AG04449 (cell line): Measurements from ENCODE around the gene STT3B.

Source experiments
- CTCF ChIA-PET: fragments of 350-600 bp; formaldehyde crosslinking; extraction: SDS; loops from one replicate; lab custom pipeline; 2021; ENCODE audit warnings: antibody characterized with exemption; lab: Yijun Ruan, JAX
- POLR2A ChIA-PET: fragments of 400-600, 350-600 bp; formaldehyde crosslinking; extraction: SDS; loops from one replicate; lab custom pipeline; 2020; ENCODE audit warnings: antibody characterized with exemption, inconsistent platforms; lab: Yijun Ruan, JAX
- DNase-seq: peaks from one replicate; pipeline ENCODE4 v3.0.0-alpha.2; 2010; ENCODE audit warnings: low read depth, low spot score
- H3K4me3 ChIP-seq: 2 replicates; pipeline ENCODE4 v1.5.1; 2011; ENCODE audit warnings: low read depth, mild to moderate bottlenecking, control low read depth, low read length
- CTCF ChIP-seq: IDR thresholded peaks from one replicate; pipeline ENCODE4 v1.5.1; 2011; ENCODE audit warnings: mild to moderate bottlenecking, moderate library complexity, low read length, control low read depth, inconsistent platforms; ENCODE audit not compliant: insufficient read depth; ENCODE audit errors: missing control alignments

STT3B gene

DNA sequence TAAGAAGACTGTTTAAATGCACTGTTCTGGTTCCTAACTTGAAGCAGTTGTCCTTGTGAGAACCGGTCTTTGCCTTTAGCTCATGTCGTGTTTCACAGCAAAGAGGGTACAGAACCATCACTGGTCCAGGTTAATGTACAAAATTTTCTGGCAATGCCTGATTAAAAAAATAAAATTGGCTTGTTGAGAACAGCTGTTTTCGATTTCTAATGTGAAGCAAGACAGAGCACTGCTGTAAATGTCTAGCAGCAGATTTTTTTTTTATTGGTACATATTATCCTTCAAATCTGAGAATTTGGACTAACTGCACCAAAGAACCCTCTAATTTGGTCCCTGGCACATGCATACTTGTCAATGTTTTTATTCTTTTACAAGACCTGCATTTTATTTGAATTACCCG is 103.3 kb downstream of the STT3B start:
- TF ChIP-seq CTCF: no peak
- DNase-seq: no peak
- ChIA-PET POLR2A (no interaction called here), CTCF (interaction anchor here (1.0 kb wide), 1 partner anchor 132 kb away, joined by 3 read pairs; no protein-coding TSS in a partner anchor)
- no peak overlapping the region for H3K4me3 ChIP-seq

DNA sequence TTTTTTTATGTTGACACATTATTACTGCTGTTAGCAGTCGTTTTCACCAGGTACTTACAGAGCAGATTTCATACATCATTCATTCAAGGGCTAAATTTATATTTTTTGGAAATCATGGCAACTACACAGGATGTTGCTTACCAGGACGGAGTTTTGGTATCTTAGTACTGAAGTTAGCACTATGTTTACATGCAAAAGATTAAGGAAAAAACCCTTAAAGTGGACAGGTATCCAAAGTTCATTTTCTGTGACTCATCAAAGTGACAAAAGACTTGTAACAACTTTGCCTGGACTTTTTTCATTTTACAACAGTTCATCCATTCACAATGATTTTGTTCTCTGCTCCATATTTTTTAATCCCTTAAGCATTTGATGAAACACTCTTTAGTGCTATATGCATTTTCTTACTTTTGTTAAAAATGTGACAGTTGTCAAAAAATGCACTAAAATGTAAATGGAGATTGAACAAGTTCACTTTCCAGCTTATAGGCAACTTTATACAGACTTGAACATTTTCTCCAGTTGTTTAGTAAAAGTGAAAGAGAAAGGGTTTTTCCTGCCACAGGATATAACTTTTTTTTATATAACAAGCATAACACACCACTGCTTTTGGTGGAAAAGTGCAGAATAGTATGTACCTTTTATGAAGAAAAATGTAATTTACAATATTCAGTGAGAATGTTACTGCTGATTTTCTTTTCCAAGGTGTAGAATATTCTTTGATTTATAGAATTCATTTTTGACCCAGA is 104.1 kb downstream of the STT3B start:
- CTCF ChIA-PET: no interaction called here
- POLR2A ChIA-PET: no interaction called here

DNA sequence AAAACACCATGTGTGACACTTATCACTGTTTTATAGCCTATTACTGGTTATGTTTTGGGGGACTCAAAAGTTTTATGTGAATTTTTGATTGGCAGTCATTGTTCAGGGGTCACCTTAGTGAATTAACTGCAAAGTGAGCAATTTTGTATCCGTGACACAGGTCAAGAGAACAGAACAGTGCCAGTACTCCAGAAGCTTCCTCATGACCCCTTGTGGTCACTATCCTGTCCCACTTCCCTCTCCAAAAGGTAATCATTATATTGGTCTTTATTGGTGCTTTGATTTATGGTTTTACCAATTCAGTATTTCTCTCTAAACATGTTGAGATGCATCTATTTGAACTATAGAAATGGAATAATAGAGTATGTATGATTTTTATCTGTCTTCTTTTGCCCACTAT is 107.1 kb downstream of the STT3B start:
- no peak for DNase-seq
- no peak for TF ChIP-seq CTCF
- H3K4me3 ChIP-seq: no peak overlapping the region
- POLR2A ChIA-PET: interaction anchor here (1.0 kb wide), 1 partner anchor 107 kb away, joined by 4 read pairs; the partner anchor contains the start of gene STT3B
- CTCF ChIA-PET: interaction anchor here (1.4 kb wide), 1 partner anchor 27 kb away, joined by 4 read pairs; no protein-coding TSS in a partner anchor

More for the DNA sequence above, 104.1 kb downstream of the STT3B start:
- DNase-seq: no peak
- TF ChIP-seq CTCF: no peak
- no peak overlapping the region for H3K4me3 ChIP-seq

DNA sequence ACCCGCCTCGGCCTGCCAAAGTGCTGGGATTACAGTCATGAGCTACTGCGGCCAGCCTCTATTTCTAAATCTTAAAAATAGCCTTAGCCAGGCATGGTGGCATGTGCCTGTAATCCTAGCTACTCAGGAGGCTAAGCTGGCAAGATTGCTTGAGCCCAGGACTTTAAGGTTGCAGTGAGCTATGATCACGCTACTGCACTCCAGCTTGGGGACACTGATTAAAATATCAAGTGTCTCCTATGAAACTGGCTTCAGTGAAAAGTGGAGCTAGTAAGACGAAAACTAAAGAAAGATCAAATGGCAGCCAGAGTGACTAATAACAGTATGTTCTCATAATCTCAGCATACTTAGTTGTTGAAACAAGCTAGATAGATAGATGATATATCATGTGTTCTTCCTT is 112.5 kb downstream of the STT3B start:
- DNase-seq: no peak
- TF ChIP-seq CTCF: no peak
- POLR2A ChIA-PET: interaction anchor here (0.7 kb wide), 1 partner anchor 21 kb away, joined by 4 read pairs; no protein-coding TSS in a partner anchor
- CTCF ChIA-PET: no interaction called here
- H3K4me3 ChIP-seq: no peak overlapping the region

GRCh38 chr3:31648286-31648968 is 115.7 kb downstream of the STT3B start:
- no peak overlapping the region for H3K4me3 ChIP-seq
- ChIA-PET POLR2A (no interaction called here), CTCF (no interaction called here)
- TF ChIP-seq CTCF: no peak
- no peak for DNase-seq

GRCh38 chr3:31652296-31652695 is 119.6 kb downstream of the STT3B start:
- CTCF ChIA-PET: no interaction called here
- DNase-seq: no peak
- H3K4me3 ChIP-seq: no peak overlapping the region
- POLR2A ChIA-PET: no interaction called here
- TF ChIP-seq CTCF: no peak
